ENCODE results near the gene SCFD2.

DNA sequence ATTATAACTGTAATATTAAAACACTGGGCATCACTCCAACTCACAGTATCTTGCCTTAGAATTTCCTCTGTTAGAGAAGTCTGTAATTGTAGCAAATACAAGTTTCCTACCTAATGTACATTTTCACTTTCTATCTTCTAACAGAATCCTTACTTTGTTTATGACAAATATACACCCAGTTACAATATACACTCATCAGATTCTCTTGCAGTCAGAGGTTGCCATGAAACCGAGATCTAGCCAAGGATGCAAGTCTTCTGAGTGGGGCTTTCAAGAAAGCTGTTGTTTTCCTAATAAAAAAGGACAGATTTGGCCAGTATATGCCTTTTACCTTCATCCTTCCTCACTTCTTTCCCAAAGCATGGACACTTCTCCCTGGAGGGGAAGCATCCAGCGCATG is 228.9 kb downstream of the SCFD2 start:
- TF ChIP-seq EZH2phosphoT487 (IDR thresholded peaks at IDR 0.05; ENCODE audit: insufficient read depth, low read depth) (no peak), EZH2 (IDR thresholded peaks at IDR 0.05; ENCODE audit: insufficient read depth, poor library complexity, severe bottlenecking) (no peak)
